Measurements from ENCODE around the gene HILPDA.

Gene HILPDA

GRCh38 chr7:128442356-128442755 lies 13.3 kb upstream of the HILPDA start:
- TF ChIP-seq FOXP2 (optimal IDR thresholded peaks at IDR 0.05; ENCODE audit: control extremely low read depth, extremely low read length, insufficient read depth) (no peak), EZH2 (IDR thresholded peaks at IDR 0.05) (no peak), POLR2AphosphoS5 (IDR thresholded peaks at IDR 0.05; ENCODE audit: borderline replicate concordance, low read depth, low read length) (no peak)
- Histone ChIP-seq H3K4me3 (no peak overlapping the region), H3K36me3 (ENCODE audit: insufficient read depth, low read length) (no peaks in the 10 kb centered on the region), H3K9me3 (ENCODE audit: low read depth, low read length) (no peaks in the 10 kb centered on the region), H3K9ac (ENCODE audit: insufficient read length) (no peak overlapping the region), H3K27ac (no peak overlapping the region)
- no peak for DNase-seq (ENCODE audit: low read depth, low spot score)

GRCh38 chr7:128443831-128444600 lies 11.7 kb upstream of the HILPDA start:
- DNase-seq (ENCODE audit: low read depth, low spot score): no peak
- Histone ChIP-seq H3K27ac (no peak overlapping the region), H3K4me3 (no peak overlapping the region), H3K9me3 (ENCODE audit: low read depth, low read length) (no peaks in the 10 kb centered on the region), H3K36me3 (ENCODE audit: insufficient read depth, low read length) (no peaks in the 10 kb centered on the region), H3K9ac (ENCODE audit: insufficient read length) (no peak overlapping the region)
- TF ChIP-seq FOXP2 (optimal IDR thresholded peaks at IDR 0.05; ENCODE audit: control extremely low read depth, extremely low read length, insufficient read depth) (no peak), EZH2 (IDR thresholded peaks at IDR 0.05) (no peak), POLR2AphosphoS5 (IDR thresholded peaks at IDR 0.05; ENCODE audit: borderline replicate concordance, low read depth, low read length) (no peak)

GRCh38 chr7:128446306-128446705 lies 9.4 kb upstream of the HILPDA start:
- Histone ChIP-seq H3K9me3 (ENCODE audit: low read depth, low read length) (no peaks in the 10 kb centered on the region), H3K9ac (ENCODE audit: insufficient read length) (no peak overlapping the region), H3K27ac (no peak overlapping the region), H3K4me3 (no peak overlapping the region), H3K36me3 (ENCODE audit: insufficient read depth, low read length) (no peaks in the 10 kb centered on the region)
- no peak for DNase-seq (ENCODE audit: low read depth, low spot score)
- TF ChIP-seq EZH2 (IDR thresholded peaks at IDR 0.05): no peak
- TF ChIP-seq FOXP2 (optimal IDR thresholded peaks at IDR 0.05; ENCODE audit: control extremely low read depth, extremely low read length, insufficient read depth): no peak
- TF ChIP-seq POLR2AphosphoS5 (IDR thresholded peaks at IDR 0.05; ENCODE audit: borderline replicate concordance, low read depth, low read length): no peak

GRCh38 chr7:128447941-128448564 lies 7.6 kb upstream of the HILPDA start:
- TF ChIP-seq POLR2AphosphoS5 (IDR thresholded peaks at IDR 0.05; ENCODE audit: borderline replicate concordance, low read depth, low read length) (no peak), EZH2 (IDR thresholded peaks at IDR 0.05) (no peak), FOXP2 (optimal IDR thresholded peaks at IDR 0.05; ENCODE audit: control extremely low read depth, extremely low read length, insufficient read depth) (no peak)
- DNase-seq (ENCODE audit: low read depth, low spot score): no peak
- no peak overlapping the region for H3K27ac ChIP-seq
- H3K36me3 ChIP-seq (ENCODE audit: insufficient read depth, low read length): no peaks in the 10 kb centered on the region
- H3K4me3 ChIP-seq: no peak overlapping the region
- H3K9me3 ChIP-seq (ENCODE audit: low read depth, low read length): no peaks in the 10 kb centered on the region
- H3K9ac ChIP-seq (ENCODE audit: insufficient read length): no peak overlapping the region

- no peaks in the 10 kb centered on the region for H3K9me3 ChIP-seq (ENCODE audit: low read depth, low read length)
- DNase-seq (ENCODE audit: low read depth, low spot score): no peak
- TF ChIP-seq EZH2 (IDR thresholded peaks at IDR 0.05) (no peak), FOXP2 (optimal IDR thresholded peaks at IDR 0.05; ENCODE audit: control extremely low read depth, extremely low read length, insufficient read depth) (no peak), POLR2AphosphoS5 (IDR thresholded peaks at IDR 0.05; ENCODE audit: borderline replicate concordance, low read depth, low read length) (no peak)
- no peak overlapping the region for H3K4me3 ChIP-seq
- no peaks in the 10 kb centered on the region for H3K36me3 ChIP-seq (ENCODE audit: insufficient read depth, low read length)
- no peak overlapping the region for H3K9ac ChIP-seq (ENCODE audit: insufficient read length)
- H3K27ac ChIP-seq: no peak overlapping the region
Observed at GRCh38 chr7:128448751-128449302, 6.9 kb upstream of the HILPDA start.

GRCh38 chr7:128450409-128450808 lies 5.3 kb upstream of the HILPDA start:
- H3K9me3 ChIP-seq (ENCODE audit: low read depth, low read length): no peaks in the 10 kb centered on the region
- TF ChIP-seq POLR2AphosphoS5 (IDR thresholded peaks at IDR 0.05; ENCODE audit: borderline replicate concordance, low read depth, low read length) (no peak), FOXP2 (optimal IDR thresholded peaks at IDR 0.05; ENCODE audit: control extremely low read depth, extremely low read length, insufficient read depth) (no peak), EZH2 (IDR thresholded peaks at IDR 0.05) (no peak)
- no peak overlapping the region for H3K27ac ChIP-seq
- no peaks in the 10 kb centered on the region for H3K36me3 ChIP-seq (ENCODE audit: insufficient read depth, low read length)
- DNase-seq (ENCODE audit: low read depth, low spot score): no peak
- H3K4me3 ChIP-seq: no peak overlapping the region
- H3K9ac ChIP-seq (ENCODE audit: insufficient read length): no peak overlapping the region

GRCh38 chr7:128450913-128451312 lies 4.8 kb upstream of the HILPDA start:
- DNase-seq (ENCODE audit: low read depth, low spot score): no peak
- Histone ChIP-seq H3K9ac (ENCODE audit: insufficient read length) (no peak overlapping the region), H3K36me3 (ENCODE audit: insufficient read depth, low read length) (no peaks in the 10 kb centered on the region), H3K9me3 (ENCODE audit: low read depth, low read length) (no peaks in the 10 kb centered on the region), H3K4me3 (no peak overlapping the region), H3K27ac (no peak overlapping the region)
- TF ChIP-seq POLR2AphosphoS5 (IDR thresholded peaks at IDR 0.05; ENCODE audit: borderline replicate concordance, low read depth, low read length) (no peak), FOXP2 (optimal IDR thresholded peaks at IDR 0.05; ENCODE audit: control extremely low read depth, extremely low read length, insufficient read depth) (no peak), EZH2 (IDR thresholded peaks at IDR 0.05) (no peak)

GRCh38 chr7:128452552-128452951 lies 3.1 kb upstream of the HILPDA start:
- H3K9me3 ChIP-seq (ENCODE audit: low read depth, low read length): no peaks in the 10 kb centered on the region
- H3K9ac ChIP-seq (ENCODE audit: insufficient read length): no peak overlapping the region
- TF ChIP-seq EZH2 (IDR thresholded peaks at IDR 0.05) (no peak), POLR2AphosphoS5 (IDR thresholded peaks at IDR 0.05; ENCODE audit: borderline replicate concordance, low read depth, low read length) (no peak), FOXP2 (optimal IDR thresholded peaks at IDR 0.05; ENCODE audit: control extremely low read depth, extremely low read length, insufficient read depth) (no peak)
- no peak for DNase-seq (ENCODE audit: low read depth, low spot score)
- H3K27ac ChIP-seq: no peak overlapping the region
- H3K36me3 ChIP-seq (ENCODE audit: insufficient read depth, low read length): peaks cover 8% of the 10 kb centered on the region
- no peak overlapping the region for H3K4me3 ChIP-seq
